Upper lobe of right lung (tissue), 1 donor: ENCODE results near the gene SLC38A6. TPM values are rescaled to one million over a fixed set of nuclear protein-coding genes. Genes with fewer than 3 reads are reported as not detected.

Experiments used
- ATAC-seq: fragments of 200-7000 bp; cut with Tn5 transposase; one replicate; pipeline ENCODE4 v1.9.1; 2020; ENCODE audit warnings: mild to moderate bottlenecking, moderate library complexity
- DNase-seq: peaks from one replicate; pipeline ENCODE4 v3.0.0-alpha.2; 2020
- H3K27ac ChIP-seq: fragments of 200-600 bp; one replicate; pipeline ENCODE4 v1.8.0; 2022
- H3K27me3 ChIP-seq: fragments of 200-600 bp; one replicate; pipeline ENCODE4 v1.8.0; 2022; ENCODE audit warnings: mild to moderate bottlenecking
- H3K36me3 ChIP-seq: fragments of 200-600 bp; one replicate; pipeline ENCODE4 v1.8.0; 2022
- H3K4me1 ChIP-seq: fragments of 200-600 bp; one replicate; pipeline ENCODE4 v1.8.0; 2022
- H3K4me3 ChIP-seq: fragments of 200-600 bp; one replicate; pipeline ENCODE4 v1.8.0; 2022; ENCODE audit warnings: mild to moderate bottlenecking
- H3K9me3 ChIP-seq: fragments of 200-600 bp; one replicate; pipeline ENCODE4 v1.8.0; 2022
- CTCF ChIP-seq: fragments of 200-600 bp; IDR thresholded peaks from one replicate; pipeline ENCODE4 v1.8.0; 2022; ENCODE audit warnings: antibody characterized with exemption
- intact Hi-C: fragments of 100-400 bp; cut with DNase I; formaldehyde crosslinking; loops from one replicate; pipeline ENCODE4 v1.11.0; 2022
- long read RNA-seq: library from polyadenylated mRNA; unstranded; transcript quantifications from one replicate; pipeline ENCODE4 v2.0.0, GENCODE V29; 2021
- total RNA-seq: library from RNA; stranded (reverse); fragmentation: NEBNext Ultra II Directional; extraction: Animal tissue kit (Norgen Biotek cat#: 25700); gene quantifications from one replicate; pipeline ENCODE4 v1.2.1, GENCODE V29; 2021
- donor health status: DM: no; HTN: yes; CAD: no; lungs with severe emphysema.

The SLC38A6 gene
- total RNA-seq, result 24.3 TPM
- long read RNA-seq, transcript SLC38A6-201 (16 exons, 1,688 nt), result major isoform, 11 of 30 reads
- long read RNA-seq, partial matches to known transcripts, result 3 of 30 reads
- long read RNA-seq, other reads (novel, unspliced or antisense), result 15 of 30 reads

- H3K27ac ChIP-seq, result peak within 1 kb of the TSS; percentile 83
- H3K36me3 ChIP-seq, result no peaks in the 10 kb centered on the region
Measured at GRCh38 chr14:60980811-60981632, at the start of gene SLC38A6, which contains the start of gene TRMT5. SLC38A6 (plus strand) TSS chr14:60981245; CDS start chr14:60981278, 33 bp downstream. TRMT5 (minus strand) TSS chr14:60981079; CDS start chr14:60980973, 106 bp downstream.

GRCh38 chr14:60933920-60934655, 47.0 kb upstream of the SLC38A6 start:
- intact Hi-C loops, result no loop called here
- no peaks in the 10 kb centered on the region for H3K36me3 ChIP-seq
- no peak for ATAC-seq

More at GRCh38 chr14:60980811-60981632, at the start of gene SLC38A6, which contains the start of gene TRMT5:
- H3K4me3 ChIP-seq, result peak within 1 kb of the TSS; percentile 64
- no peaks in the 10 kb centered on the region for H3K27me3 ChIP-seq
- ATAC-seq (peak; percentile 98), DNase-seq (peak; percentile 96)
- TF ChIP-seq CTCF, result no peak
- H3K4me1 ChIP-seq, result peaks cover 27% of the 10 kb centered on the region
- no peaks in the 10 kb centered on the region for H3K9me3 ChIP-seq
- intact Hi-C loops, result no loop called here

GRCh38 chr14:60935319-60935718, 45.7 kb upstream of the SLC38A6 start:
- intact Hi-C loops, result no loop called here

More at GRCh38 chr14:60933920-60934655, 47.0 kb upstream of the SLC38A6 start:
- H3K9me3 ChIP-seq, result no peaks in the 10 kb centered on the region
- no peak overlapping the region for H3K4me3 ChIP-seq
- H3K27me3 ChIP-seq, result no peaks in the 10 kb centered on the region
- no peak overlapping the region for H3K27ac ChIP-seq
- no peak for DNase-seq
- TF ChIP-seq CTCF, result no peak
- no peaks in the 10 kb centered on the region for H3K4me1 ChIP-seq

GRCh38 chr14:60943637-60944032, 37.4 kb upstream of the SLC38A6 start:
- no peak overlapping the region for H3K27ac ChIP-seq
- ATAC-seq (no peak), DNase-seq (no peak)
- no peak overlapping the region for H3K4me3 ChIP-seq
- TF ChIP-seq CTCF, result no peak
- intact Hi-C loops, result no loop called here
- H3K36me3 ChIP-seq, result no peaks in the 10 kb centered on the region
- no peaks in the 10 kb centered on the region for H3K4me1 ChIP-seq
- H3K27me3 ChIP-seq, result no peaks in the 10 kb centered on the region
- H3K9me3 ChIP-seq, result no peaks in the 10 kb centered on the region

More at GRCh38 chr14:60935319-60935718, 45.7 kb upstream of the SLC38A6 start:
- TF ChIP-seq CTCF, result no peak
- Histone ChIP-seq H3K27me3 (no peaks in the 10 kb centered on the region), H3K36me3 (no peaks in the 10 kb centered on the region), H3K27ac (no peak overlapping the region), H3K4me3 (no peak overlapping the region), H3K4me1 (no peaks in the 10 kb centered on the region), H3K9me3 (no peaks in the 10 kb centered on the region)
- no peak for DNase-seq
- no peak for ATAC-seq

- no peak for TF ChIP-seq CTCF
- intact Hi-C loops, result no loop called here
- H3K4me3 ChIP-seq, result no peak overlapping the region
Measured at GRCh38 chr14:60944204-60944603, 36.8 kb upstream of the SLC38A6 start.

More at GRCh38 chr14:60944204-60944603, 36.8 kb upstream of the SLC38A6 start:
- Histone ChIP-seq H3K27me3 (no peaks in the 10 kb centered on the region), H3K9me3 (no peaks in the 10 kb centered on the region), H3K36me3 (no peaks in the 10 kb centered on the region), H3K27ac (no peak overlapping the region), H3K4me1 (no peaks in the 10 kb centered on the region)
- no peak for ATAC-seq
- no peak for DNase-seq
